AG04450 (cell line): ENCODE data around the gene UNC5A. TPM values are rescaled to one million over a fixed set of nuclear protein-coding genes. Genes with fewer than 3 reads are reported as not detected.

Experiments used
- CTCF ChIA-PET: fragments of 300-600, 350-600 bp; formaldehyde crosslinking; extraction: SDS; loops from one replicate; lab custom pipeline; 2022; ENCODE audit warnings: antibody characterized with exemption, inconsistent platforms; lab: Charles Lee
- POLR2A ChIA-PET: fragments of 350-600 bp; formaldehyde crosslinking; extraction: SDS; loops from one replicate; lab custom pipeline; 2021; ENCODE audit warnings: antibody characterized with exemption, inconsistent platforms; lab: Yijun Ruan, JAX
- DNase-seq: peaks from one replicate; pipeline ENCODE4 v3.0.0-alpha.2; 2011; ENCODE audit warnings: low read depth, low spot score
- H3K27ac ChIP-seq: one replicate; pipeline ENCODE4 v1.5.1; 2012; ENCODE audit warnings: low read depth, low read length, control low read depth
- H3K27me3 ChIP-seq: one replicate; pipeline ENCODE4 v1.6.0; 2012; ENCODE audit warnings: low read length; ENCODE audit not compliant: control insufficient read depth, insufficient read depth
- H3K4me3 ChIP-seq: 2 replicates; pipeline ENCODE4 v1.5.1; 2011; ENCODE audit warnings: mild to moderate bottlenecking, low read depth, low read length, control low read depth
- H3K9me3 ChIP-seq: 2 replicates; pipeline ENCODE4 v1.5.1; 2012; ENCODE audit warnings: low read length; ENCODE audit not compliant: control insufficient read depth, insufficient read depth
- CTCF ChIP-seq: IDR thresholded peaks from 2 replicates; pipeline ENCODE4 v1.5.1; 2011; ENCODE audit warnings: low read depth, low read length, control low read depth, inconsistent platforms
- polyA plus RNA-seq: library from polyadenylated mRNA; depleted of rRNA; stranded (reverse); fragments of >200 nt; gene quantifications from 2 replicates; pipeline ENCODE4 v1.2.3, GENCODE V29; 2011

Gene UNC5A
- polyA plus RNA-seq, 1 experiment = not detected

GRCh38 chr5:176847726-176848290 is 37.4 kb downstream of the UNC5A start:
- Histone ChIP-seq H3K27ac (no peak overlapping the region), H3K9me3 (no peaks in the 10 kb centered on the region; the same call in 1 of the 2 replicates), H3K4me3 (no peak overlapping the region), H3K27me3 (peaks cover 39% of the 10 kb centered on the region)
- ChIA-PET POLR2A (no interaction called here), CTCF (interaction anchor here (1.3 kb wide), 1 partner anchor 274 kb away, joined by 3 read pairs; no protein-coding TSS in a partner anchor)
- TF ChIP-seq CTCF = no peak
- no peak for DNase-seq

GRCh38 chr5:176848651-176849050 is 38.3 kb downstream of the UNC5A start:
- ChIA-PET POLR2A (no interaction called here), CTCF (interaction anchor here (1.3 kb wide), 1 partner anchor 275 kb away, joined by 3 read pairs; no protein-coding TSS in a partner anchor)
- H3K27me3 ChIP-seq = peaks cover 41% of the 10 kb centered on the region
- no peak overlapping the region for H3K27ac ChIP-seq
- no peak overlapping the region for H3K4me3 ChIP-seq
- H3K9me3 ChIP-seq = no peaks in the 10 kb centered on the region; the same call in 1 of the 2 replicates
- TF ChIP-seq CTCF = no peak
- DNase-seq = no peak

- Histone ChIP-seq H3K4me3 (no peak overlapping the region), H3K27me3 (peaks cover 37% of the 10 kb centered on the region), H3K27ac (no peak overlapping the region), H3K9me3 (no peaks in the 10 kb centered on the region; the same call in 1 of the 2 replicates)
- ChIA-PET POLR2A (no interaction called here), CTCF (interaction anchor here (0.7 kb wide), 1 partner anchor 189 kb away, joined by 3 read pairs; no protein-coding TSS in a partner anchor)
- DNase-seq = no peak
- no peak for TF ChIP-seq CTCF
Measured at GRCh38 chr5:176849611-176850227, 39.4 kb downstream of the UNC5A start.

- DNase-seq = no peak
- Histone ChIP-seq H3K9me3 (no peaks in the 10 kb centered on the region; the same call in 1 of the 2 replicates), H3K27me3 (peaks cover 43% of the 10 kb centered on the region), H3K27ac (no peak overlapping the region), H3K4me3 (no peak overlapping the region)
- no peak for TF ChIP-seq CTCF
- ChIA-PET CTCF (interaction anchor here (0.7 kb wide), 1 partner anchor 190 kb away, joined by 3 read pairs; no protein-coding TSS in a partner anchor), POLR2A (no interaction called here)
Measured at GRCh38 chr5:176850371-176851245, 40.2 kb downstream of the UNC5A start.
